GM12878 (cell line): ENCODE measurements around the gene ABHD1. TPM values are rescaled to one million over a fixed set of nuclear protein-coding genes. Genes with fewer than 3 reads are reported as not detected.

Experiments
- ATAC-seq: fragments of 200-7000 bp; cut with Tn5 transposase; 3 replicates; pipeline ENCODE4 v1.9.1; 2020; ENCODE audit warnings: mild to moderate bottlenecking, moderate library complexity
- BruUV-seq: library from RNA; stranded (reverse); fragments of 400-500 nt; replicated peaks from 2 replicates; lab custom pipeline; 2021; lab: Mats Ljungman, UMichigan
- CTCF ChIA-PET: fragments of 300-600 bp; sonication (Branson Sonifier 250); formaldehyde crosslinking; extraction: SDS; loops from one replicate; lab custom pipeline; 2021; ENCODE audit warnings: inconsistent platforms; lab: Yijun Ruan, JAX
- POLR2A ChIA-PET: fragments of 350-600 bp; formaldehyde crosslinking; extraction: SDS; loops from one replicate; lab custom pipeline; 2021; ENCODE audit warnings: inconsistent platforms; lab: Charles Lee
- RAD21 ChIA-PET: fragments of 300-600 bp; sonication (Branson Sonifier 250); formaldehyde crosslinking; loops from one replicate; lab custom pipeline; 2023; ENCODE audit warnings: antibody characterized with exemption; ENCODE audit not compliant: unreplicated experiment; lab: Charles Lee
- SMC1A ChIA-PET: fragments of 300-600 bp; sonication (Branson Sonifier 250); formaldehyde crosslinking; loops from one replicate; lab custom pipeline; 2023; ENCODE audit not compliant: unreplicated experiment, uncharacterized antibody; lab: Charles Lee
- DNase-seq: peaks from one replicate; pipeline ENCODE4 v3.0.0-alpha.2; 2011; ENCODE audit warnings: low read depth, low spot score
- FAIRE-seq: peaks from 3 replicates; lab custom pipeline; 2011; peaks lifted over from hg19 to GRCh38; lab: Jason Lieb, UNC
- H2AFZ ChIP-seq: 2 replicates; pipeline ENCODE4 v1.6.0; 2011; ENCODE audit warnings: low read depth, low read length, control low read depth; ENCODE audit not compliant: control insufficient read depth
- H3K27ac ChIP-seq: 2 replicates; pipeline ENCODE4 v1.5.1; 2011; ENCODE audit warnings: control low read depth; ENCODE audit not compliant: control insufficient read depth, insufficient read depth
- H3K27me3 ChIP-seq, 2 experiments: replicated peaks in 1 of 2; 2 replicates each; pipeline versions ENCODE4 v1.6.0 to v1.6.1; 2011; ENCODE audit warnings: low read length in 1 of 2; ENCODE audit not compliant: control insufficient read depth in 2 of 2, insufficient read depth in 2 of 2
- H3K36me3 ChIP-seq, 2 experiments: 2 replicates each; pipeline ENCODE4 v1.5.1; 2011; ENCODE audit warnings: low read length in 1 of 2; ENCODE audit not compliant: control insufficient read depth in 2 of 2, insufficient read depth in 2 of 2
- H3K4me1 ChIP-seq: 2 replicates; pipeline ENCODE4 v1.6.1; 2011; ENCODE audit warnings: mild to moderate bottlenecking, low read length, moderate library complexity, mixed read lengths; ENCODE audit not compliant: control insufficient read depth, insufficient read depth
- H3K4me2 ChIP-seq: 2 replicates; pipeline ENCODE4 v1.6.0; 2011; ENCODE audit warnings: control low read depth; ENCODE audit not compliant: control insufficient read depth, insufficient read depth
- H3K4me3 ChIP-seq: fragments of 200-600 bp; sonication (generic); 2 replicates; pipeline ENCODE4 v1.5.1; 2016
- H3K79me2 ChIP-seq: 2 replicates; pipeline ENCODE4 v1.6.0; 2011; ENCODE audit warnings: low read length; ENCODE audit not compliant: control insufficient read depth, insufficient read depth
- H3K9ac ChIP-seq: 2 replicates; pipeline ENCODE4 v1.8.0; 2011; ENCODE audit warnings: low read length, control low read depth, mixed read lengths; ENCODE audit not compliant: control insufficient read depth, insufficient read depth
- H3K9me3 ChIP-seq: replicated peaks from 3 replicates; pipeline ENCODE4 v1.5.1; 2011; ENCODE audit warnings: mild to moderate bottlenecking, low read length; ENCODE audit not compliant: control insufficient read depth, insufficient read depth
- H4K20me1 ChIP-seq: 2 replicates; pipeline ENCODE4 v1.6.0; 2011; ENCODE audit not compliant: control insufficient read depth, insufficient read depth
- CHD1 ChIP-seq: IDR thresholded peaks from 2 replicates; pipeline ENCODE4 v1.6.1; 2012; ENCODE audit warnings: low read depth, low read length, improper control_type of control experiment
- E2F4 ChIP-seq: IDR thresholded peaks from 2 replicates; pipeline ENCODE4 v1.6.1; 2012; ENCODE audit warnings: low read depth, low read length, improper control_type of control experiment
- FOXM1 ChIP-seq: IDR thresholded peaks from 2 replicates; pipeline ENCODE4 v1.6.1; 2012; ENCODE audit warnings: low read depth, mild to moderate bottlenecking, inconsistent platforms, low read length, moderate library complexity
- JUNB ChIP-seq: IDR thresholded peaks from 2 replicates; pipeline ENCODE4 v1.6.1; 2016; ENCODE audit warnings: antibody characterized with exemption, mild to moderate bottlenecking
- KLF5 ChIP-seq: fragments of 450-650 bp; IDR thresholded peaks from 2 replicates; pipeline ENCODE4 v1.6.1; 2014; ENCODE audit warnings: mild to moderate bottlenecking; ENCODE audit not compliant: partially characterized antibody
- MTA2 ChIP-seq: fragments of 450-650 bp; IDR thresholded peaks from 2 replicates; pipeline ENCODE4 v1.6.1; 2016; ENCODE audit warnings: low read depth, mild to moderate bottlenecking, moderate library complexity
- NFIC ChIP-seq: IDR thresholded peaks from 2 replicates; pipeline ENCODE4 v1.6.1; 2012; ENCODE audit warnings: low read depth, mild to moderate bottlenecking, inconsistent platforms, low read length, moderate library complexity
- POLR2AphosphoS5 ChIP-seq: IDR thresholded peaks from 2 replicates; pipeline ENCODE4 v1.6.1; 2011; ENCODE audit warnings: mild to moderate bottlenecking, low read length, inconsistent platforms
- RAD21 ChIP-seq: IDR thresholded peaks from 2 replicates; pipeline ENCODE4 v1.6.1; 2011; ENCODE audit warnings: mild to moderate bottlenecking, low read depth, low read length, moderate library complexity; ENCODE audit not compliant: insufficient read depth
- RAD51 ChIP-seq: fragments of 450-650 bp; IDR thresholded peaks from 2 replicates; pipeline ENCODE4 v1.6.1; 2016; ENCODE audit warnings: moderate library complexity, mild to moderate bottlenecking, inconsistent platforms
- RB1 ChIP-seq: fragments of 450-650 bp; formaldehyde crosslinking; IDR thresholded peaks from 2 replicates; pipeline ENCODE4 v1.6.1; 2017; ENCODE audit warnings: mild to moderate bottlenecking, borderline replicate concordance
- RELB ChIP-seq: fragments of 450-650 bp; IDR thresholded peaks from 2 replicates; pipeline ENCODE4 v1.6.1; 2017; ENCODE audit warnings: low read depth, mild to moderate bottlenecking, moderate library complexity
- SIX5 ChIP-seq: IDR thresholded peaks from 2 replicates; pipeline ENCODE4 v1.6.1; 2011; ENCODE audit warnings: mild to moderate bottlenecking, low read depth, low read length, moderate library complexity; ENCODE audit not compliant: severe bottlenecking
- ZNF217 ChIP-seq: fragments of 450-650 bp; IDR thresholded peaks from 2 replicates; pipeline ENCODE4 v1.6.1; 2017; ENCODE audit warnings: antibody characterized with exemption, mild to moderate bottlenecking
- WGBS: methylation state at CpG from one replicate; pipeline ENCODE4 v1.1.6; 2016; ENCODE audit warnings: low lambda C conversion rate; ENCODE audit not compliant: insufficient replicate concordance, insufficient coverage; ENCODE audit errors: missing lambda C conversion rate; 5-methylcytosine and 5-hydroxymethylcytosine counted together
- in situ Hi-C: fragments of 300-500 bp; cut with MboI; formaldehyde crosslinking; loops from 9 replicates; pipeline ENCODE4 v1.14.3; 2018; ENCODE audit warnings: mixed read lengths
- intact Hi-C: fragments of 100-400 bp; cut with micrococcal nuclease; formaldehyde crosslinking; loops from one replicate; pipeline ENCODE4 v1.14.2; 2022; ENCODE audit not compliant: unreplicated experiment
- polyA plus RNA-seq, 11 experiments: library from polyadenylated mRNA; depleted of rRNA in 4 of 11; unstranded in 6 of 11; stranded (reverse) in 5 of 11; fragments of >200 nt; fragmentation: Nextera tagmentation in 4 of 11; fragmentation: Illumina TruSeq in 1 of 11; extraction: Ambion mirVana in 4 of 11; extraction: Trizol in 1 of 11; gene quantifications; 1 replicate in 1 of 11; 2 replicates in 10 of 11; pipeline versions ENCODE4 v1.2.1 to v1.2.3, GENCODE V29; 2011 to 2016; ENCODE audit warnings: inconsistent platforms in 2 of 11, missing spikeins in 2 of 11, low read depth in 1 of 11
- total RNA-seq, 4 experiments: library from RNA; depleted of rRNA in 3 of 4; stranded (reverse); fragments of >200 nt in 3 of 4; fragmentation: Illumina TruSeq in 1 of 4; extraction: Trizol in 1 of 4; gene quantifications; 2 replicates each; pipeline versions ENCODE4 v1.2.1 to v1.2.3, GENCODE V29; 2013 to 2021

Gene ABHD1
- total and polyA plus RNA-seq, 10 of the 15 experiments (the other 5 are each of a cell fraction or from before 2014, with no cell fraction given), result 0.04 to 0.35 (median 0.17) TPM; not detected in 2

- H3K9ac ChIP-seq, result no peak overlapping the region
- ChIA-PET RAD21 (no interaction called here), POLR2A (no interaction called here), SMC1A (no interaction called here), CTCF (no interaction called here)
- no peak overlapping the region for H2AFZ ChIP-seq
- FAIRE-seq, result no peak
- no peak for TF ChIP-seq NFIC
- no peak for TF ChIP-seq RB1
- TF ChIP-seq SIX5, result no peak
- no peak for TF ChIP-seq RAD21
- no peak for TF ChIP-seq FOXM1
- TF ChIP-seq JUNB, result no peak
- no peak for TF ChIP-seq RAD51
- TF ChIP-seq MTA2, result no peak
- TF ChIP-seq KLF5, result no peak
- no peak for TF ChIP-seq POLR2AphosphoS5
- no peak for TF ChIP-seq RELB
- no peak for TF ChIP-seq ZNF217
- no peak for TF ChIP-seq CHD1
- no peak for TF ChIP-seq E2F4
- ATAC-seq, result no peak
- no peak for DNase-seq
- H3K4me1 ChIP-seq, result no peaks in the 10 kb centered on the region
- no peaks in the 10 kb centered on the region; a peak in 2 of 4 replicates for H3K27me3 ChIP-seq
- no peak overlapping the region for H3K27ac ChIP-seq
- no peaks in the 10 kb centered on the region; the same call in 2 of the 3 replicates for H3K9me3 ChIP-seq
- H3K4me2 ChIP-seq, result no peak overlapping the region
- no TSS peak for BruUV-seq
- in situ Hi-C loops (no loop called here), intact Hi-C loops (no loop called here)
- H4K20me1 ChIP-seq, result no peaks in the 10 kb centered on the region
- 63% methylated on average over 1 of the region's 1 CpG for WGBS
- no peaks in the 10 kb centered on the region for H3K36me3 ChIP-seq
- H3K4me3 ChIP-seq, result no peak overlapping the region
- no peaks in the 10 kb centered on the region for H3K79me2 ChIP-seq
Measured at GRCh38 chr2:27143285-27143684, 19.7 kb downstream of the ABHD1 start.
